Hepatocyte (in vitro differentiated cells): ENCODE results near the gene REM2. TPM values are rescaled to one million over a fixed set of nuclear protein-coding genes. Genes with fewer than 3 reads are reported as not detected.
"Not testable (repeated sequence)": the region's sequence is repeated elsewhere in the genome, so short reads cannot be mapped to it uniquely, and the experiment has no call there.

Source experiments
- DNase-seq: peaks from one replicate; pipeline ENCODE4 v3.0.0-alpha.2; 2016; ENCODE audit warnings: low spot score
- H2AFZ ChIP-seq: fragments of 200-600 bp; sonication (generic); 2 replicates; pipeline ENCODE4 v1.6.0; 2016; ENCODE audit warnings: antibody characterized with exemption, mild to moderate bottlenecking
- H3K27ac ChIP-seq: fragments of 200-600 bp; sonication (generic); 2 replicates; pipeline ENCODE4 v1.5.1; 2016; ENCODE audit warnings: mild to moderate bottlenecking
- H3K27me3 ChIP-seq: fragments of 200-600 bp; sonication (generic); 2 replicates; pipeline ENCODE4 v1.6.1; 2016
- H3K36me3 ChIP-seq: fragments of 200-600 bp; sonication (generic); replicated peaks from 2 replicates; pipeline ENCODE4 v1.5.1; 2016; ENCODE audit warnings: low read depth; ENCODE audit not compliant: insufficient read depth
- H3K4me1 ChIP-seq: fragments of 200-600 bp; sonication (generic); 2 replicates; pipeline ENCODE4 v1.5.1; 2016; ENCODE audit warnings: mild to moderate bottlenecking, moderate library complexity; ENCODE audit not compliant: insufficient read depth
- H3K4me2 ChIP-seq: fragments of 200-600 bp; sonication (generic); 2 replicates; pipeline ENCODE4 v1.6.0; 2016
- H3K4me3 ChIP-seq: fragments of 200-600 bp; sonication (generic); 2 replicates; pipeline ENCODE4 v1.5.1; 2016; ENCODE audit warnings: mild to moderate bottlenecking
- H3K79me2 ChIP-seq: fragments of 200-600 bp; sonication (generic); 2 replicates; pipeline ENCODE4 v1.6.0; 2017; ENCODE audit warnings: mild to moderate bottlenecking
- H3K9me2 ChIP-seq: fragments of 200-600 bp; sonication (generic); replicated peaks from 2 replicates; pipeline ENCODE4 v1.6.0; 2017; ENCODE audit warnings: mild to moderate bottlenecking; ENCODE audit not compliant: insufficient read depth
- H3K9me3 ChIP-seq: fragments of 200-600 bp; sonication (generic); 2 replicates; pipeline ENCODE4 v1.5.1; 2016; ENCODE audit warnings: low read depth, mild to moderate bottlenecking
- H4K20me1 ChIP-seq: fragments of 200-600 bp; sonication (generic); 2 replicates; pipeline ENCODE4 v1.6.0; 2016; ENCODE audit warnings: mild to moderate bottlenecking; ENCODE audit not compliant: insufficient read depth, poor library complexity, severe bottlenecking
- EZH2 ChIP-seq: fragments of 200-600 bp; sonication (generic); IDR thresholded peaks from 2 replicates; pipeline ENCODE4 v1.6.1; 2016; ENCODE audit warnings: antibody characterized with exemption, mild to moderate bottlenecking, borderline replicate concordance
- EZH2phosphoT487 ChIP-seq: fragments of 200-600 bp; sonication (generic); IDR thresholded peaks from one replicate; pipeline ENCODE4 v1.6.1; 2018; ENCODE audit warnings: antibody characterized with exemption, mild to moderate bottlenecking, low read depth, moderate library complexity; ENCODE audit not compliant: unreplicated experiment, severe bottlenecking
- WGBS: methylation state at CpG from one replicate; pipeline ENCODE4 v1.1.6; 2016; ENCODE audit warnings: low lambda C conversion rate; ENCODE audit errors: missing lambda C conversion rate; 5-methylcytosine and 5-hydroxymethylcytosine counted together
- polyA plus RNA-seq: library from polyadenylated mRNA; unstranded; fragments of >200 nt; fragmentation: Nextera tagmentation; extraction: Ambion mirVana; gene quantifications from 2 replicates; pipeline ENCODE4 v1.2.1, GENCODE V29; 2016
- total RNA-seq: library from RNA; depleted of rRNA; stranded (reverse); fragments of >200 nt; gene quantifications from 2 replicates; pipeline ENCODE4 v1.2.3, GENCODE V29; 2014
- TF ChIP-seq, protein P1 (sequence below): fragments of 200-600 bp; sonication (generic); IDR thresholded peaks from 2 replicates; pipeline ENCODE4 v1.5.1; 2016; ENCODE audit warnings: antibody characterized with exemption, mild to moderate bottlenecking; ENCODE audit not compliant: poor library complexity

Gene REM2
- total and polyA plus RNA-seq, 2 experiments from 2014 or later = 1.9 to 5.5 TPM

DNA sequence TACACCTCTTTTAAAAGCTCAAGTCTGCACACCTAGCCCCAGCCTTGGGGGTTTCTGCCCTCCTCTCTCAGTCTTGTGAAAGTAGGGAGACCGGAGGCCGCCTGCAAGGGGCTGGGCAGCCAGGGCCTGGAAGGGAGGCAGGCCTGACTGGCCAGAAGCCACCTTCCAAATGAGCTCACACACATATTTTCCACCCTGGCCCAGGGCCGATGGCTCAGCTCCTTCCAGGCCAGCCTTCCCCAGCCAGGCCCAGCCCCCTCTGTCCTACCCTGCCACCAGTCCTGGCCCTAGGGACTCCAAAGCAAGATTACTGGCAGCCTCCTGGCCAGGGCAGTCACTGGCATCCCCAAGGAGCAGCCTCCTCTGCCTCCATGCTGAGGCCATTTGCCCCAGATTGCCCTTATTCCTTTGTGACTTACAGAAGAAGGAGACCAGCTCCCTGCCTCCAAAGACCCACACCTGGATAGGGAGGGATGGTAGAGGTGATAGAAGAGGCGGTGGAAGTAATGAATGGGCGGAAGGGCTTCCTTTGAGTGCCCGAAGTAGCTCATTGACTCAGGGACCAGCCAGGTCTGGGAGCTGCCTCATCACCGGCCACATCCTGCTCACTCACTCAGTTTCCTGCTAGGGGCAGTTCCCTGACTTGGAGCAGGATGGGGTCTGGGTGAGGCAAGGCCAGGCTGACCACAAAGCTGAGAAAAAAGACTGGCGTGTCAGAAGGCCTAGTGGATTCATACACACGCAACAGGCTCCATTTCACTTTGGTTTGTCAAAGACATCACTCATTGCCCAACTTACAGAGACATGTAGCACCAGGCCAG lies 31.9 kb upstream of the REM2 start:
- no peak overlapping the region for H2AFZ ChIP-seq
- H4K20me1 ChIP-seq = no peaks in the 10 kb centered on the region
- 81% methylated on average over 9 of the region's 9 CpGs for WGBS
- H3K9me2 ChIP-seq = no peaks in the 10 kb centered on the region
- H3K4me3 ChIP-seq = no peak overlapping the region
- H3K27me3 ChIP-seq = no peaks in the 10 kb centered on the region
- H3K79me2 ChIP-seq = no peaks in the 10 kb centered on the region
- no peaks in the 10 kb centered on the region for H3K36me3 ChIP-seq
- peaks cover 47% of the 10 kb centered on the region for H3K4me1 ChIP-seq
- H3K4me2 ChIP-seq = no peak overlapping the region
- TF ChIP-seq EZH2 (no peak), EZH2phosphoT487 (no peak)
- TF ChIP-seq, protein P1, sequence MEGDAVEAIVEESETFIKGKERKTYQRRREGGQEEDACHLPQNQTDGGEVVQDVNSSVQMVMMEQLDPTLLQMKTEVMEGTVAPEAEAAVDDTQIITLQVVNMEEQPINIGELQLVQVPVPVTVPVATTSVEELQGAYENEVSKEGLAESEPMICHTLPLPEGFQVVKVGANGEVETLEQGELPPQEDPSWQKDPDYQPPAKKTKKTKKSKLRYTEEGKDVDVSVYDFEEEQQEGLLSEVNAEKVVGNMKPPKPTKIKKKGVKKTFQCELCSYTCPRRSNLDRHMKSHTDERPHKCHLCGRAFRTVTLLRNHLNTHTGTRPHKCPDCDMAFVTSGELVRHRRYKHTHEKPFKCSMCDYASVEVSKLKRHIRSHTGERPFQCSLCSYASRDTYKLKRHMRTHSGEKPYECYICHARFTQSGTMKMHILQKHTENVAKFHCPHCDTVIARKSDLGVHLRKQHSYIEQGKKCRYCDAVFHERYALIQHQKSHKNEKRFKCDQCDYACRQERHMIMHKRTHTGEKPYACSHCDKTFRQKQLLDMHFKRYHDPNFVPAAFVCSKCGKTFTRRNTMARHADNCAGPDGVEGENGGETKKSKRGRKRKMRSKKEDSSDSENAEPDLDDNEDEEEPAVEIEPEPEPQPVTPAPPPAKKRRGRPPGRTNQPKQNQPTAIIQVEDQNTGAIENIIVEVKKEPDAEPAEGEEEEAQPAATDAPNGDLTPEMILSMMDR = no peak
- no peaks in the 10 kb centered on the region for H3K9me3 ChIP-seq
- peak overlapping the region; percentile 93 for H3K27ac ChIP-seq
- DNase-seq = peak; percentile 72

- not testable (repeated sequence) for H3K4me3 ChIP-seq, H3K9me3 ChIP-seq, H3K79me2 ChIP-seq, H3K27me3 ChIP-seq, H4K20me1 ChIP-seq, H3K36me3 ChIP-seq, H3K4me2 ChIP-seq, H3K9me2 ChIP-seq, DNase-seq, H2AFZ ChIP-seq
- H3K27ac ChIP-seq = peak overlapping the region; percentile 93
- 88% methylated on average over 12 of the region's 12 CpGs for WGBS
- H3K4me1 ChIP-seq = peaks cover 37% of the 10 kb centered on the region
Observed at GRCh38 chr14:22852178-22852577, 30.8 kb upstream of the REM2 start.

DNA sequence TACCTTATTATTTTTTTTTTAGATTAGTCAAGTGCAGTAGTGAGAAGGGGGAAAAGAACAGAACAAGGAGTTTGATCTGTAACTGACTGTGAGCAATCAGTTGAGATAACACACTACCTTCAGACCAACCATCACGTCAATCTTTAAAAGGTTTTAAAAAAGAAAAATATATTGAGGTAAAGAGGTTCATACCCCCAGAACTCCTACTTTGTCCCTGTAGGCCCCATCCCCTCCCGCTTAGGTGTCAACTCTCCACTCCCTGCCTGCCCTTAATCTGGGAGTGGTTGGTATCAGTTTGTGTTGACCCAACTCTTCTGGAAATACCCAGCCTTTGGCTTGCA lies 30.5 kb upstream of the REM2 start:
- DNase-seq = no peak
- Histone ChIP-seq H3K27me3 (no peaks in the 10 kb centered on the region), H3K79me2 (no peaks in the 10 kb centered on the region), H3K4me2 (no peak overlapping the region), H3K9me3 (no peaks in the 10 kb centered on the region), H3K4me3 (no peak overlapping the region), H3K36me3 (no peaks in the 10 kb centered on the region), H3K4me1 (peaks cover 33% of the 10 kb centered on the region), H4K20me1 (no peaks in the 10 kb centered on the region), H3K9me2 (no peaks in the 10 kb centered on the region), H3K27ac (peak overlapping the region; percentile 93), H2AFZ (no peak overlapping the region)
- TF ChIP-seq EZH2phosphoT487 (no peak), EZH2 (no peak)
- TF ChIP-seq, protein P1 = no peak
- 75% methylated on average over 2 of the region's 2 CpGs for WGBS

GRCh38 chr14:22852940-22853767 lies 29.9 kb upstream of the REM2 start:
- H3K9me2 ChIP-seq = no peaks in the 10 kb centered on the region
- peak overlapping the region; percentile 90 for H3K4me2 ChIP-seq
- no peaks in the 10 kb centered on the region for H3K9me3 ChIP-seq
- H3K27ac ChIP-seq = peak overlapping the region; percentile 93
- H3K4me3 ChIP-seq = peak overlapping the region; percentile 41
- no peaks in the 10 kb centered on the region for H3K79me2 ChIP-seq
- WGBS = 8% methylated on average over 19 of the region's 20 CpGs
- H3K4me1 ChIP-seq = peaks cover 27% of the 10 kb centered on the region
- no peaks in the 10 kb centered on the region for H3K27me3 ChIP-seq
- TF ChIP-seq EZH2 = no peak
- no peak for TF ChIP-seq EZH2phosphoT487
- TF ChIP-seq, protein P1 = peak; percentile 91
- peak overlapping the region; percentile 88 for H2AFZ ChIP-seq
- peak; percentile 93 for DNase-seq
- H3K36me3 ChIP-seq = no peaks in the 10 kb centered on the region
- no peaks in the 10 kb centered on the region for H4K20me1 ChIP-seq

- not testable (repeated sequence) for DNase-seq, H3K79me2 ChIP-seq, H3K36me3 ChIP-seq, H3K27ac ChIP-seq, H3K9me2 ChIP-seq, H2AFZ ChIP-seq, H4K20me1 ChIP-seq, H3K4me3 ChIP-seq, H3K27me3 ChIP-seq, H3K9me3 ChIP-seq, H3K4me2 ChIP-seq
- peaks cover 23% of the 10 kb centered on the region for H3K4me1 ChIP-seq
- WGBS = 98% methylated on average over 11 of the region's 11 CpGs
Observed at GRCh38 chr14:22854296-22854695, 28.7 kb upstream of the REM2 start.
